ENCODE measurements around the gene SIL1. TPM values are rescaled to one million over a fixed set of nuclear protein-coding genes. Genes with fewer than 3 reads are reported as not detected.
"Not testable (repeated sequence)": the region's sequence is repeated elsewhere in the genome, so short reads cannot be mapped to it uniquely, and the experiment has no call there.

Gene SIL1
- polyA plus RNA-seq (2014; cell fraction: cytosol; rRNA removed) = 18.4 and 19.5 TPM in 2 replicates
- 10.3 and 13.1 TPM in 2 replicates for polyA plus RNA-seq (2014; cell fraction: nucleus; rRNA removed)

DNA sequence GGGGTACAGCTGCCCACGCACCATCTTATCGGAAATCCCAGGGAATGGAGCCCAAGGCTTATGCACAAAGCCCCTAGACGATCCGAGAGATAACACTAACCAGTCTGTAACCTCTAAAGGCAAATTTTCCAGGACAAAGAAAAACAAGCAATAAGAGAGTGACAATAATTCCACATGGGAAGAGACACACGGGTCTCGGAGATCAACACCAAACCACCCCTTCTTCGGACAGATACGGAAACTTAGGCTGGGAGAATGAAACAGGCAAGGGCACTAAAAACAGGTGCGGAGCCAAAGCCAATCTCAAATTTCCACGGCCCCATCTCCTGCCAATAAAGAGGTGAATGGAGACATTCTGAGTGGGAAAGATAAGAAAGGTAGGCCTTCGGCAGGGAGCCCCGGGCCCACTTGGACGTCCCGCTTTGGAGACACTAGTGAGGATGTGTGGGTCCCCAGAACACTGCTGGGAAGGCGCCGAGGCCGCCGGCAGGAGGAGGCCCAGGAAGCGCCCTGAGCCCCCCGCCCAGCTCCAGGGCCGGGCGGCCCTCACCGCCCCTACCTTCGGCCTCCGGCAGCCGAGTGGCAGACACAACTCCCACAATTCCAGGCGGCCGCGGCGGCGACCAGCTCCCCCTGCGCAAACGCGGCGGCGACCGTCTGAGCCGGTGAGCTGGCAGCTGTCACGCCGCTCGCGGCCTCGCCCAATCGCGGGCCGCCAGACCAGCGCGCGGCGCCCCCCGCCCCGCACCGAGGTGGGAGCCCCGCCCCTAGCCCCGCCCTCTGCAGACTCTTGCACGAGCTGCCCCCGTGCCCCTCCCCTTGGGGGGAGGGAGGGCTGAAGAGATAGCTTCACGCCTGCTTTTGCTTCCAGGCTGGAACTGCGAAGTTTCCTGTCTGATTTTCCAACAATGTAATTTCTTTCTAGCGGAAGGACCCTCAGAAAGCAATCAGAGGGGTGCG is at the start of gene SIL1:
SIL1 (minus strand) TSS at position 659 of the 960 bp plus-strand sequence. CDS start 70,525 bp downstream, outside the sequence.
- peak; percentile 94 for DNase-seq (ENCODE audit: low spot score)

DNA sequence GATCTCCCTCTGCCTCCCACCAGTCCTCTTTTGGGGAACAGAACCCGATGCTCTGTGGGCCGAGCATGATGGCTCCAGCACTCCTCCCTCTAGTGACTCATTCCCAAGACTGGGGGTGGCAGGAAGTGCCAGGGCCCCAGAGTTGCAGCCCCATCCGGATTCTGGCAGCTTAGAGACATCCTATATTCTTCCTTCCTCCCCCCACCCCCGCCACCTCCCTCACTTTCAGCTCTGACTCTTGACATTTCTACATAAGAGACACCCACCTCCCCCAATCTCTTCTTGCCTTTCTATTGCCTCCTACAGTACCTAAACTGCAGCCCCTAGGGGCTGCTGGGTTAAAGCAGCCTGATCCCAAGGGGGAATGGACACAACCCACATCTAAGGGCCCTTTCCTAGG is 48.2 kb upstream of the SIL1 start:
- DNase-seq (ENCODE audit: low spot score) = no peak

- no peak for DNase-seq (ENCODE audit: low spot score)
Observed at GRCh38 chr5:139245637-139246339, 47.6 kb upstream of the SIL1 start.

DNA sequence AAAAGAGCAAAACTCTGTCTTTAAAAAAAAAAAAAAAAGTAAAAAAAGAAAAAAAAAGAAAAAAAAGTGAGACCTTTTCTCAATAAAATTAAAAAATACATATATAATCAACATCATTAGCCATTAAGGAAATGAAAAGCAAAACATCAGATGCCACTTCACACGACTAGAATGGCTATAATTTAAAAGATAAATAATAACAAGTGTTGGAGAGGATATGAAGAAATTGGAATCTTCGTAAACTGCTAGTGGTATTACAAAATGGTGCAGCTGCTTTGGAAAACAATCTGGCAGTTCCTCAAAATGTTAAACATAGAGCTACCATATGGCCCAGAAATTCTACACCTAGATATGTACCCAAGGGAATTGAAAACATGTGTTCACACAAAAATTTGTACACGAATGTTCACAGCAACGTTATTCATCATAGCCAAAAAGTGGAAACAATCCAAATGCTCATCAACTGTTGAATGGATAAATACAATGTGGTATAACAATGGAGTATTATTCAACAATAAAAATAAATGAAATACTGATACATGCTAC is 45.3 kb upstream of the SIL1 start:
- no peak for DNase-seq (ENCODE audit: low spot score)

GRCh38 chr5:139241139-139241538 is 43.0 kb upstream of the SIL1 start:
- no peak for DNase-seq (ENCODE audit: low spot score)

DNA sequence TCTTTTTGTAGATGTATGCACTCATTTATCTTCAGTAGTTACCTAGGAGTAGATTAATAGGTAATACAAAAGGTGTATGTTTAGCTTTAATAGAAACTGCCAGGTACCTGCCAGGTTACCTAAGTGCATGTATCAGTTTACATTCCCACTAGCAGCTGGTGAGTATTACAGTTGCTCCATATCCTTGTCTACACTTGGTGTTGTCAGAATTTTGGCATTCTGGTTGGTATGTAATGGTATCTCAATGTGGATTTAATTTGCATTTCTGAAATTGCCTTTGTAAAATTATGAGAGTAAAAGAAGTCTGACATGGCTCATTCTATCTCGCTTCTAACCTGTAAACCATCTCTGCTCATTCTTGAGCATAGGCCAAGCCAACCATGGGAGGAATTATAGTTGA is 38.3 kb upstream of the SIL1 start:
- DNase-seq (ENCODE audit: low spot score) = no peak

GRCh38 chr5:139232147-139232724 is 34.1 kb upstream of the SIL1 start:
- no peak for DNase-seq (ENCODE audit: low spot score)

DNA sequence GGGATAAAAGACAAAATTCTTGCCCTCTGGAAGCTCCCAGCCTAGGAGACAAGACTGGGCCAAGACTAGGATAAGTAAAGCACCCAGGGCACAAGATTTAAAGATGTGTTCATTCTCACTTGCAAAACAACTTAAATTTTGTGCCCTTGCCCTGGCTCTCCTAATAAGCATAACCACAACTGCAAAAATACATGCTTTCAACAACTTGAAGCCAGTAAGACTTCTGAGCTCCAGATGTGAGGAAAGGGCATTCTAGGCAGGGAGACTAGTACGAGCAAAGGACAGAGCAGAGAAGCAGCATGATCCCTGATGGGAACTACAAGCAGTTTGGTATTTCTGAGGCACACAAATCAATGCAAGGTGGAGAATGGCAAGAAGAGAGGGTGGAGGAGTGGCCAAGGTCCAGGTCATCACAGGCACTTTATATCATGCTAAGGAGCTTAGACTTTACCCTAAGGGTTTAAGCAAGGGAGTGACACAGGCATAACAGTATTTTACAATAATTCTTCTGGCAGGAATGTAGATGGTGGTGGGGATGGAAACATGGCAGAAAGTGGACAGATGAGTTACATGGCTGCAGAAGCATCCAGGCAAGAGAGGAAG is 30.1 kb upstream of the SIL1 start:
- DNase-seq (ENCODE audit: low spot score) = no peak

GRCh38 chr5:139226131-139226530 is 28.0 kb upstream of the SIL1 start:
- no peak for DNase-seq (ENCODE audit: low spot score)

DNA sequence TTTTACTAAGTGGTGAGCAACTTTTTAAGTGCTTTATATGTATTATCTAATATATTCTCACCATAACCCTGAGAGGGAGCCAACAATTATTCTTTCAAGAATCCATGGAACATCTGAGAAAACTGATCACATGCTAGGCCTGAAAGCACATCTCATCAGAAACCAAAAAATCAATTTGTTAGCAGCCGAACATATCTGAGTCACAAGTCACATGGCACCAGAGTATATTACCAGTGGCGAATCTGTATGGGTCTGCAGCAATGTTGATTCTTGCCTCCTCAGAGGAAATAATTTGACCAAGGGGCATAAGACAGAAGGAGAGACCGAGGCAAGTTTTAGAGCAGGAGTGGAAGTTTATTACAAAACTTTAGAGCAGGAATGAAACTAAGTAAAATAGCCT is 25.3 kb upstream of the SIL1 start:
- DNase-seq (ENCODE audit: low spot score) = no peak

GRCh38 chr5:139222346-139222745 is 24.2 kb upstream of the SIL1 start:
- DNase-seq (ENCODE audit: low spot score) = no peak

GRCh38 chr5:139218038-139218437 is 19.9 kb upstream of the SIL1 start:
- DNase-seq (ENCODE audit: low spot score) = not testable (repeated sequence)

DNA sequence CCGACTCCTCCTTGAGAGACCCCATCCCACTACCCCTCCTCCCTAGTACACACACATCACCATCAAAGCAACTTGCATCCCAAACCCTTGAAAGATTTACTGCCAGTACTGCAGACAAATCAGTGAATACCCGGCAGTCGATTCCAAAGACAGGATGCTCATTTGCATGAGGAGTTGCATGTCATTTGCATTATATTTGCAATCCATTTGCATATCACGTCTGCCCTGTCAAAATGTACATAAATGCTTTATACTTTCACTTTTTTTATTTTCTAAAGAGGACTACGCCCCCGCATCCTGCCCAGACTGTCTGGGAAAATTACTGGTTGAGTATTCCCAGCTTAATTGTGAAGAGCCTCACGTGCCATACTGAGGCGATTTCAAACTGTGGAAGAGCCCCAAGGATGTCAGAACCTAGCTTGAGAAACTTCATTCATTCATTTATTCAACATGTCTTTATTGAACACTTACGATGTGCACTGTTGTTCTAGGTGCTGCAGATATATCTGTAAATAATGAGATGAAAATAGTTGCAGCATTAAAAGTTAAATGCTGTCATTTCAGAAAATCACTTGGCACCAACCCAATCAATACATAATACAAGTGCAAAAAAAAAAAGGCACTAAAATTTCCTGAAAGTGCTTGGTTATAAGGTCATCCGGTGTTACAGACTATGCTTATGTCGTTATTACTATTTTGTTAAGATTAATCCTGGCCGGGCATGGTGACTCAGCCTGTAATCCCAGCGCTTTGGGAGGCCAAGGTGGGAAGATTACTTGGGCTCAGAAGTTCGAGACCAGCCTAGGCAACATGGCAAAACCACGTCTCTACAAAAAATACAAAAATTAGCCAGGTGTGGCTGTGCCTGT is 17.2 kb upstream of the SIL1 start:
- no peak for DNase-seq (ENCODE audit: low spot score)

DNA sequence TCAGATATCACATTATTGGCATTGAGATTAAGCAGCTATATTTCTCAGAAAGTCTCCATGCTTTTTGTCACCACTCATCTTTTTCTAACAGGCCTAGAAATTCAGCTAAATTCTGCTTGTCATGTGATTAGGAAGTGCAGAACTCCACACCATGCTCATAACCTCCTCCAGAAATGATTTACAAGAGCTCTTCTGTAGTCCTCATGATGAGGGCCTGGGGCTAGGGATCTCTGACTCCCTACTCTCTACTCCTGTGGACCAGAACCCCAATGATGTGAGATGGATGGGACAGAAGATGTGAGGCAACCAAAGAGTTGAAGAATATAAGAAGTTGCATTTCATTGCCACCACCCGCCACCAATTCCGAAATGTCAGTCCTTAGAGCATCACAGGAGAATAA is 16.5 kb upstream of the SIL1 start:
- DNase-seq (ENCODE audit: low spot score) = no peak

DNA sequence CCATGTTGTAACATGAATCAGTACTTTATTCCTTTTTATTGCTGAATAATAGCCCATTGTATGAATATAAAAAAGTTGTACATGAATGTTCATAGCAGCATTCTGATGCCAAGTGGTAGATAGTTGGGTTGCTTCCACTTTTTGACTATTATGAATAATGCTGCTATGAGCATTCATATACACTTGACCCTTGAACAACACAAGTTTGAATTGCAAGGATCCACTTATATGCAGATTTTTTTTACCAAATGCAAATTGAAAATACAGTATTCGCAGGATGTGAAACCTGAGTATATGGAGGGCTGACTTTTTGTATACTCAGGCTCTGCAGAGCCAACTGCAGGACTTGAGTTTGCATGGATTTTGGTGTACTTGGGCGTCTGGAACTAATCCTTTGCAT is 14.7 kb upstream of the SIL1 start:
- DNase-seq (ENCODE audit: low spot score) = no peak

DNA sequence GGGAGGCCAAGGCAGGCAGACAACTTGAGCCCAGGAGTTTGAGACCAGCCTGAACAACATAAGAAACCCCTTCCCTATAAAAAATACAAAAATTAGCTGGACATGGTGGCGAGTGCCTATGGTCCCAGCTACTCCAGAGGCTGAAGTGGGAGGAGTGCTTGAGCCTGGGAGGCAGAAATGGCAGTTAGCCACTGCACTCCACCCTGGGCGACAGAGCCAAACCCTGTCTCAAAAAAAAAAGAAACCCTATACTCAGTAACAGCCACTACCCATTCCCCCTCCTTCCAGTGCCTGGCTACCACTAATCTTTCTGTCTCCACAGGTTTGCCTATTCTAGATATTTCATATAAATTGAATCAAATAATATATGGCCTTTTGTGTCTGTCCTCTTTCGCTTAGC is 14.3 kb upstream of the SIL1 start:
- DNase-seq (ENCODE audit: low spot score) = no peak

DNA sequence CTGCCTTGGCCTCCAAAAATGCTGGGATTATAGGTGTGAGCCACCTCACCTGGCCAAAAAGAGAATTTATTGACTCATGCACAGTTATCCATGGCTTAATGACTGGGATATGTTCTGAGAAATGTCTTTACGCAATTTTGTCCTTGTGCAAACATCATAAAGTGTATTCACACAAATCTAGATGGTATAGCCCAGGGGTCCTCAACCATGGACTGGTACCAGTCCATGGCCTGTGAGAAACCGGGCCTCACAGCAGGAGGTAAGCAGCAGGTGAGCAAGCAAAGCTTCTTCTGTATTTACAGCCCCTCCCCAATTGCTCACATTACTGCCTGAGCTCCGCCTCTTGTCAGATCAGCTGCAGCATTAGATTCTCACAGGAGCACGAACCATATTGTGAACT is 12.4 kb upstream of the SIL1 start:
- DNase-seq (ENCODE audit: low spot score) = no peak

DNA sequence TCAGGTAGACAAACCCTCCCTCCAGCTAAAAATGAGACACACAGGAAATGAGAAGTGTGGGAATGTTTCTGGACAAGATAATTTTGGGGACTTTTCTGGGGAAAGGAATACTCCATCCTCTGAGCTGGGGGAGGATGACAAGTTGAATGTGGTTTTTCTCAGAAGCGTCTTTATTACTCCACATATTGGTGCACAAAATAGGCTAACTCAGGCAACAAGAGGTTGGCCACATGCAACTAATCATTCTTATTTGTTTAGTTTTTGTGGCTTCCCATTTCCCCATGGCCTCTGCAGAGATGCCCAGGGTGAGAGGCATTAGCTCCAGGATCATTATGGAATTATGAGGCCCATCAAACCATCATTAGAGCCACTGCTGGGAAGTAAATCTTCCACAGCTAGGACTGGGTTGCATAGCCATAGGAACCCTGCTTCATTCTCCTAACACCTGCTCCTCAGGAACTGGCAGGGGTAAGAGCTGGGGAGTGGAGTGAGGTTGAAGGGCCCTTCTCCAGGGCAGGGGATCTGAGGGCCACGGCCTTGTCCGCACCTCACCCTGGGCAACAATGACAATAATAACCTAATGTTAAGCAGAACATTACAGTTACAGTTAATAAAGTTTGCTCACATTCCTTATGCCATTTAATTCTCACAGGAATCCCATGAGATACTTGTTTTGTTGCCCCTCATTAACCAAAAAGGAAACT is 9.3 kb upstream of the SIL1 start:
- DNase-seq (ENCODE audit: low spot score) = no peak

DNA sequence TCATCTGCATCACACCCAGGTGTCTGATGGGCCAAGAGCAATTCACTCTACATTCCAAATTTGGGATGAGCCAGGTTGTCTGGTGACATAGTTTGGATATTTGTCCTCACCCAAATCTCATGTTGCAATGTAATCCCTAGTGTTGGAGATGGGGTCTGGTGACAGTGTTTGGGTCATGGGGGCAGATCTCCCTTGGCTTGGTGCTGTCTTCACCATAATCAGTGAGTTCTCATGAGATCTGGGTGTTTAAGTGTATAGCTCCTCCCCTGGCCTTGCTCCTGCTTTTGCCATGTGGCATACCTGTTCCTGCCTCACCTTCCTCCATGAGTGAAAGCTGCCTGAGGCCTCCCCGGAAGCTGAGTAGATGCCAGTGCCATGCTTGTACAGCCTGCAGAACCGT is 7.4 kb upstream of the SIL1 start:
- DNase-seq (ENCODE audit: low spot score) = no peak

GRCh38 chr5:139205124-139205523 is 7.0 kb upstream of the SIL1 start:
- no peak for DNase-seq (ENCODE audit: low spot score)
